Body of pancreas (tissue), 4 donors: ENCODE results near the gene CCDC102B.

Source experiments
- CTCF ChIP-seq, 7 experiments: fragments of 450-650 bp in 4 of 7; fragments of 200-600 bp in 3 of 7; sonication (generic) in 3 of 7; IDR thresholded peaks; one replicate each; pipeline ENCODE4 v1.5.1; 2016 to 2019; ENCODE audit warnings: antibody characterized with exemption in 7 of 7
- POLR2A ChIP-seq, 3 donors: fragments of 450-650 bp; IDR thresholded peaks; one replicate each; pipeline ENCODE4 v1.6.1; 2016; ENCODE audit warnings: antibody characterized with exemption in 3 of 3, mild to moderate bottlenecking in 2 of 3

- TF ChIP-seq CTCF (IDR thresholded peaks at IDR 0.05) (no peak), POLR2A (IDR thresholded peaks at IDR 0.05) (no peak)
Observed at GRCh38 chr18:68928762-68929675, 131.1 kb downstream of the CCDC102B start.
